IMR-90 (cell line): Measurements from ENCODE around the gene B4GALT5. TPM values are rescaled to one million over a fixed set of nuclear protein-coding genes. Genes with fewer than 3 reads are reported as not detected.

Source experiments
- ATAC-seq: fragments of 200-7000 bp; cut with Tn5 transposase; 2 replicates; pipeline ENCODE4 v1.9.1; 2020; ENCODE audit warnings: low read depth, mild to moderate bottlenecking, moderate library complexity
- BruUV-seq: library from RNA; stranded (reverse); fragments of 400-500 nt; replicated peaks from 2 replicates; lab custom pipeline; 2021; lab: Mats Ljungman, UMichigan
- CTCF ChIA-PET: fragments of 300-600 bp; formaldehyde crosslinking; extraction: SDS; loops from one replicate; lab custom pipeline; 2021; ENCODE audit warnings: antibody characterized with exemption; lab: Yijun Ruan, JAX
- POLR2A ChIA-PET: fragments of 300-600 bp; sonication (Branson Sonifier 250); formaldehyde crosslinking; loops from one replicate; lab custom pipeline; 2022; ENCODE audit warnings: antibody characterized with exemption; ENCODE audit not compliant: unreplicated experiment; lab: Charles Lee
- DNase-seq: peaks from one replicate; pipeline ENCODE4 v3.0.0; 2013
- H2AFZ ChIP-seq: replicated peaks from 2 replicates; pipeline ENCODE3; 2013; ENCODE audit warnings: low read length, mild to moderate bottlenecking; ENCODE audit not compliant: poor library complexity
- H2AK5ac ChIP-seq: 2 replicates; pipeline ENCODE4 v1.6.1; 2013; ENCODE audit warnings: low read depth, low read length, inconsistent platforms
- H2AK9ac ChIP-seq: replicated peaks from 2 replicates; pipeline ENCODE3; 2013; ENCODE audit warnings: mild to moderate bottlenecking, low read depth, low read length, moderate library complexity; ENCODE audit not compliant: poor library complexity
- H2BK120ac ChIP-seq: 2 replicates; pipeline ENCODE4 v1.6.1; 2013; ENCODE audit warnings: low read depth, low read length, inconsistent platforms
- H2BK15ac ChIP-seq: 3 replicates; pipeline ENCODE4 v1.6.1; 2013; ENCODE audit warnings: low read depth, low read length, inconsistent platforms
- H2BK20ac ChIP-seq: 2 replicates; pipeline ENCODE4 v1.6.1; 2013; ENCODE audit warnings: low read depth, mild to moderate bottlenecking, inconsistent platforms, low read length, moderate library complexity
- H2BK5ac ChIP-seq: 2 replicates; pipeline ENCODE4 v1.6.1; 2013; ENCODE audit warnings: mild to moderate bottlenecking, low read depth, low read length, inconsistent platforms; ENCODE audit not compliant: poor library complexity, severe bottlenecking
- H3K14ac ChIP-seq: replicated peaks from 2 replicates; pipeline ENCODE4 v1.6.1; 2013; ENCODE audit warnings: low read depth, low read length, inconsistent platforms
- H3K18ac ChIP-seq: 2 replicates; pipeline ENCODE4 v1.6.1; 2013; ENCODE audit warnings: low read depth, low read length, control low read depth
- H3K23ac ChIP-seq: 2 replicates; pipeline ENCODE4 v1.6.1; 2013; ENCODE audit warnings: low read depth, low read length, inconsistent platforms
- H3K27ac ChIP-seq: 2 replicates; pipeline ENCODE4 v1.5.1; 2013; ENCODE audit warnings: mild to moderate bottlenecking, control low read depth, low read length; ENCODE audit not compliant: insufficient read depth
- H3K27me3 ChIP-seq: 2 replicates; pipeline ENCODE4 v1.6.1; 2013; ENCODE audit warnings: low read length; ENCODE audit not compliant: control insufficient read depth, insufficient read depth
- H3K36me3 ChIP-seq: 2 replicates; pipeline ENCODE4 v1.6.1; 2013; ENCODE audit warnings: low read length, mixed read lengths; ENCODE audit not compliant: control insufficient read depth, insufficient read depth
- H3K4ac ChIP-seq: 2 replicates; pipeline ENCODE4 v1.6.1; 2013; ENCODE audit warnings: low read depth, low read length, inconsistent platforms
- H3K4me1 ChIP-seq: 2 replicates; pipeline ENCODE4 v1.6.1; 2013; ENCODE audit warnings: low read length, mixed read lengths; ENCODE audit not compliant: control insufficient read depth, insufficient read depth
- H3K4me2 ChIP-seq: 2 replicates; pipeline ENCODE4 v1.6.1; 2013; ENCODE audit warnings: low read depth, mild to moderate bottlenecking, control low read depth, low read length, moderate library complexity
- H3K4me3 ChIP-seq: 2 replicates; pipeline ENCODE4 v1.5.1; 2013; ENCODE audit warnings: low read depth, mild to moderate bottlenecking, control low read depth, low read length, moderate library complexity; ENCODE audit not compliant: insufficient read depth
- H3K56ac ChIP-seq: 2 replicates; pipeline ENCODE4 v1.6.1; 2013; ENCODE audit warnings: low read length, inconsistent platforms; ENCODE audit not compliant: insufficient read depth; ENCODE audit errors: extremely low read depth
- H3K79me1 ChIP-seq, 2 experiments: 2 replicates each; pipeline ENCODE4 v1.6.1; 2013; ENCODE audit warnings: low read length in 2 of 2, inconsistent platforms in 1 of 2, low read depth in 1 of 2
- H3K9ac ChIP-seq: 2 replicates; pipeline ENCODE4 v1.6.1; 2013; ENCODE audit warnings: low read depth, low read length, control low read depth
- H3K9me1 ChIP-seq: 2 replicates; pipeline ENCODE4 v1.6.1; 2013; ENCODE audit warnings: low read length, inconsistent platforms; ENCODE audit not compliant: insufficient read depth
- H3K9me3 ChIP-seq: 2 replicates; pipeline ENCODE4 v1.6.1; 2013; ENCODE audit warnings: low read length; ENCODE audit not compliant: control insufficient read depth, insufficient read depth
- H4K20me1 ChIP-seq: 2 replicates; pipeline ENCODE4 v1.6.1; 2013; ENCODE audit warnings: low read length, inconsistent platforms; ENCODE audit not compliant: insufficient read depth
- H4K5ac ChIP-seq: 2 replicates; pipeline ENCODE4 v1.6.1; 2013; ENCODE audit warnings: mild to moderate bottlenecking, low read depth, low read length, control low read depth
- H4K8ac ChIP-seq, 2 experiments: 2 replicates each; pipeline ENCODE4 v1.6.1; 2013; ENCODE audit warnings: low read depth in 2 of 2, low read length in 2 of 2, control low read depth in 1 of 2, inconsistent platforms in 1 of 2
- H4K91ac ChIP-seq: 2 replicates; pipeline ENCODE4 v1.6.1; 2013; ENCODE audit warnings: low read depth, low read length, inconsistent platforms; ENCODE audit not compliant: insufficient read depth
- BHLHE40 ChIP-seq: fragments of 150-350 bp; IDR thresholded peaks from 2 replicates; pipeline ENCODE4 v1.6.1; 2016; ENCODE audit warnings: mild to moderate bottlenecking, low read depth, low read length
- CEBPB ChIP-seq: IDR thresholded peaks from 2 replicates; pipeline ENCODE4 v1.6.1; 2012; ENCODE audit warnings: low read depth, low read length, improper control_type of control experiment
- CHD1 ChIP-seq: IDR thresholded peaks from 2 replicates; pipeline ENCODE4 v1.6.1; 2012; ENCODE audit warnings: low read depth, low read length, improper control_type of control experiment
- FOS ChIP-seq: fragments of 150-350 bp; IDR thresholded peaks from 2 replicates; pipeline ENCODE4 v1.6.1; 2016; ENCODE audit warnings: low read depth, low read length
- MAFK ChIP-seq: IDR thresholded peaks from 2 replicates; pipeline ENCODE4 v1.6.1; 2012; ENCODE audit warnings: low read depth, low read length, improper control_type of control experiment
- MAZ ChIP-seq: IDR thresholded peaks from 2 replicates; pipeline ENCODE4 v1.6.1; 2012; ENCODE audit warnings: low read depth, mild to moderate bottlenecking, low read length, improper control_type of control experiment, moderate library complexity, borderline replicate concordance
- MXI1 ChIP-seq: IDR thresholded peaks from 2 replicates; pipeline ENCODE4 v1.6.1; 2012; ENCODE audit warnings: low read depth, mild to moderate bottlenecking, low read length, moderate library complexity, borderline replicate concordance
- NFE2L2 ChIP-seq: fragments of 150-350 bp; IDR thresholded peaks from 2 replicates; pipeline ENCODE4 v1.6.1; 2016; ENCODE audit warnings: low read depth, mild to moderate bottlenecking, low read length
- POLR2A ChIP-seq: IDR thresholded peaks from 2 replicates; pipeline ENCODE4 v1.6.1; 2012; ENCODE audit warnings: mild to moderate bottlenecking, low read depth, low read length
- RAD21 ChIP-seq: IDR thresholded peaks from 2 replicates; pipeline ENCODE4 v1.6.1; 2012; ENCODE audit warnings: low read length, improper control_type of control experiment
- RCOR1 ChIP-seq: IDR thresholded peaks from 2 replicates; pipeline ENCODE4 v1.6.1; 2012; ENCODE audit warnings: mild to moderate bottlenecking, low read length, improper control_type of control experiment; ENCODE audit not compliant: insufficient replicate concordance
- RFX5 ChIP-seq: IDR thresholded peaks from 2 replicates; pipeline ENCODE4 v1.8.0; 2012; ENCODE audit warnings: low read depth, mild to moderate bottlenecking, low read length, moderate library complexity
- SMC3 ChIP-seq: fragments of 150-350 bp; IDR thresholded peaks from 2 replicates; pipeline ENCODE4 v1.6.1; 2016; ENCODE audit warnings: low read depth, mild to moderate bottlenecking, antibody characterized with exemption, low read length, moderate library complexity
- WGBS, 2 experiments: methylation state at CpG; one replicate each; pipeline versions ENCODE4 v1.1.5 to v1.1.7; 2013; ENCODE audit warnings: missing lambda C conversion rate in 2 of 2; ENCODE audit not compliant: insufficient read length in 1 of 2; ENCODE audit errors: extremely low coverage in 2 of 2; 5-methylcytosine and 5-hydroxymethylcytosine counted together
- dilution Hi-C: fragments of 300-500 bp; cut with HindIII; formaldehyde crosslinking; loops from one replicate; pipeline ENCODE4 v1.14.3; 2018; ENCODE audit warnings: low sequenced_read_pairs; ENCODE audit not compliant: unreplicated experiment
- in situ Hi-C: fragments of 300-500 bp; cut with MboI; formaldehyde crosslinking; loops from 3 replicates; pipeline ENCODE4 v1.14.3; 2019; ENCODE audit warnings: low sequenced_read_pairs, inconsistent platforms, mixed read lengths
- intact Hi-C: fragments of 100-400 bp; cut with micrococcal nuclease; formaldehyde crosslinking; loops from 2 replicates; pipeline ENCODE4 v1.10.0; 2022
- polyA plus RNA-seq, 3 experiments: library from polyadenylated mRNA; depleted of rRNA; stranded (reverse); fragments of >200 nt; gene quantifications; 2 replicates each; pipeline ENCODE4 v1.2.3, GENCODE V29; 2012; ENCODE audit warnings: low replicate concordance in 1 of 3
- total RNA-seq: library from RNA; depleted of rRNA; stranded (reverse); fragments of >200 nt; gene quantifications from 2 replicates; pipeline ENCODE4 v1.2.3, GENCODE V29; 2012
- TF ChIP-seq, protein P1 (sequence below): fragments of 150-350 bp; IDR thresholded peaks from 2 replicates; pipeline ENCODE4 v1.6.1; 2016; ENCODE audit warnings: low read depth, mild to moderate bottlenecking, low read length, moderate library complexity, borderline replicate concordance
- TF ChIP-seq, protein P2 (sequence below): conservative IDR thresholded peaks from 2 replicates; pipeline ENCODE4 v1.5.1; 2012; ENCODE audit warnings: mild to moderate bottlenecking, low read depth, low read length, improper control_type of control experiment
- TF ChIP-seq, protein P3 (sequence below): fragments of 150-350 bp; IDR thresholded peaks from 2 replicates; pipeline ENCODE4 v1.6.1; 2017; ENCODE audit warnings: mild to moderate bottlenecking, antibody characterized with exemption, low read length, low read depth

Gene B4GALT5
- total and polyA plus RNA-seq, 2 of the 4 experiments (the other 2 are of a cell fraction): 11.3 to 20.4 TPM

DNA sequence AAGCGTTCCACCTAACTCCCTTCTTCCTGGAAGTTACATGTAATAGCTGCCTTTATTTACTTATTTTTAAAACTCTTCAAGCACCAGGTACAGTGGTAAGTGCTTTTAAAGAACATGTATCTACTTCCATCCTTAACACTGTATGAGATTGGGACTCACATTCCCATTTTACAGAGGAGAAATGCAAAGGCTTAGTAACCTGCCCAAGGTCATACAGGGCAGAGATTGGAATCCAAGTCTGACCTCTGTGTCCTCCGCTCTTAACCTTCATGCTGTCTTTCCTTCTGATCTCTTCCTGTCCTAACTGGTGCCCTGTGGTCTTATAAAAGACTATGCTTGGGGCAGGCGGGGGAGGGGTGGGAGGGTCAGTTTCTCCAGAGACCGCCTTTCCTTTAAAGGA lies 1.6 kb downstream of the B4GALT5 start:
- BruUV-seq: no TSS peak

More for the DNA sequence above, 1.6 kb downstream of the B4GALT5 start:
- no peak for DNase-seq
- no peak overlapping the region for H2BK120ac ChIP-seq
- no peak overlapping the region for H2BK20ac ChIP-seq
- H4K20me1 ChIP-seq: peaks cover 49% of the 10 kb centered on the region
- no peak for ATAC-seq
- H2AK9ac ChIP-seq: no peak overlapping the region
- peaks cover 12 to 51% of the 10 kb centered on the region in 2 experiments; a peak in 3 of 4 replicates for H3K79me1 ChIP-seq
- H2AFZ ChIP-seq: no peak overlapping the region
- no peaks in the 10 kb centered on the region for H3K36me3 ChIP-seq
- in situ Hi-C loops: no loop called here
- H3K23ac ChIP-seq: peak overlapping the region; percentile 92; the same call in 1 of the 2 replicates
- no peaks in the 10 kb centered on the region for H3K9me1 ChIP-seq
- H3K27ac ChIP-seq: peak overlapping the region; percentile 43; the same call in 1 of the 2 replicates
- H3K4me2 ChIP-seq: peak overlapping the region; percentile 98
- no CpG with 5 or more reads among the region's 4 CpGs for WGBS, 2 experiments
- no peak for TF ChIP-seq FOS
- TF ChIP-seq, protein P1, sequence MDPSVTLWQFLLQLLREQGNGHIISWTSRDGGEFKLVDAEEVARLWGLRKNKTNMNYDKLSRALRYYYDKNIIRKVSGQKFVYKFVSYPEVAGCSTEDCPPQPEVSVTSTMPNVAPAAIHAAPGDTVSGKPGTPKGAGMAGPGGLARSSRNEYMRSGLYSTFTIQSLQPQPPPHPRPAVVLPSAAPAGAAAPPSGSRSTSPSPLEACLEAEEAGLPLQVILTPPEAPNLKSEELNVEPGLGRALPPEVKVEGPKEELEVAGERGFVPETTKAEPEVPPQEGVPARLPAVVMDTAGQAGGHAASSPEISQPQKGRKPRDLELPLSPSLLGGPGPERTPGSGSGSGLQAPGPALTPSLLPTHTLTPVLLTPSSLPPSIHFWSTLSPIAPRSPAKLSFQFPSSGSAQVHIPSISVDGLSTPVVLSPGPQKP: no peak
- TF ChIP-seq, protein P2, sequence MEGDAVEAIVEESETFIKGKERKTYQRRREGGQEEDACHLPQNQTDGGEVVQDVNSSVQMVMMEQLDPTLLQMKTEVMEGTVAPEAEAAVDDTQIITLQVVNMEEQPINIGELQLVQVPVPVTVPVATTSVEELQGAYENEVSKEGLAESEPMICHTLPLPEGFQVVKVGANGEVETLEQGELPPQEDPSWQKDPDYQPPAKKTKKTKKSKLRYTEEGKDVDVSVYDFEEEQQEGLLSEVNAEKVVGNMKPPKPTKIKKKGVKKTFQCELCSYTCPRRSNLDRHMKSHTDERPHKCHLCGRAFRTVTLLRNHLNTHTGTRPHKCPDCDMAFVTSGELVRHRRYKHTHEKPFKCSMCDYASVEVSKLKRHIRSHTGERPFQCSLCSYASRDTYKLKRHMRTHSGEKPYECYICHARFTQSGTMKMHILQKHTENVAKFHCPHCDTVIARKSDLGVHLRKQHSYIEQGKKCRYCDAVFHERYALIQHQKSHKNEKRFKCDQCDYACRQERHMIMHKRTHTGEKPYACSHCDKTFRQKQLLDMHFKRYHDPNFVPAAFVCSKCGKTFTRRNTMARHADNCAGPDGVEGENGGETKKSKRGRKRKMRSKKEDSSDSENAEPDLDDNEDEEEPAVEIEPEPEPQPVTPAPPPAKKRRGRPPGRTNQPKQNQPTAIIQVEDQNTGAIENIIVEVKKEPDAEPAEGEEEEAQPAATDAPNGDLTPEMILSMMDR: no peak
- no peak for TF ChIP-seq SMC3
- no peak for TF ChIP-seq BHLHE40
- TF ChIP-seq RFX5: no peak
- no peak for TF ChIP-seq POLR2A
- no peak for TF ChIP-seq MAZ
- no peak for TF ChIP-seq NFE2L2
- TF ChIP-seq, protein P3, sequence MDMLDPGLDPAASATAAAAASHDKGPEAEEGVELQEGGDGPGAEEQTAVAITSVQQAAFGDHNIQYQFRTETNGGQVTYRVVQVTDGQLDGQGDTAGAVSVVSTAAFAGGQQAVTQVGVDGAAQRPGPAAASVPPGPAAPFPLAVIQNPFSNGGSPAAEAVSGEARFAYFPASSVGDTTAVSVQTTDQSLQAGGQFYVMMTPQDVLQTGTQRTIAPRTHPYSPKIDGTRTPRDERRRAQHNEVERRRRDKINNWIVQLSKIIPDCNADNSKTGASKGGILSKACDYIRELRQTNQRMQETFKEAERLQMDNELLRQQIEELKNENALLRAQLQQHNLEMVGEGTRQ: no peak
- TF ChIP-seq RAD21: no peak
- no peak for TF ChIP-seq CHD1
- TF ChIP-seq MAFK: no peak
- no peak for TF ChIP-seq RCOR1
- TF ChIP-seq CEBPB: no peak
- no peak for TF ChIP-seq MXI1
- H3K9me3 ChIP-seq: no peaks in the 10 kb centered on the region
- ChIA-PET CTCF (no interaction called here), POLR2A (no interaction called here)
- no peak overlapping the region for H2BK5ac ChIP-seq
- peak overlapping the region; percentile 97 for H3K9ac ChIP-seq
- no peak overlapping the region for H4K91ac ChIP-seq
- H4K5ac ChIP-seq: no peak overlapping the region
- intact Hi-C loops: loop anchor here (5.0 kb wide), 1 partner anchor 100 kb away; the partner anchor contains the start of gene SLC9A8
- peaks cover 4% of the 10 kb centered on the region for H3K4me1 ChIP-seq
- no peaks in the 10 kb centered on the region for H3K27me3 ChIP-seq
- H4K8ac ChIP-seq: no peak overlapping the region
- no peak overlapping the region for H3K18ac ChIP-seq
- no peak overlapping the region for H3K56ac ChIP-seq
- H2AK5ac ChIP-seq: no peak overlapping the region
- no peak overlapping the region for H2BK15ac ChIP-seq
- H3K4ac ChIP-seq: peak overlapping the region; percentile 24; the same call in 1 of the 2 replicates
- H3K14ac ChIP-seq: peak overlapping the region; percentile 53; the same call in 1 of the 2 replicates
- H3K4me3 ChIP-seq: peak overlapping the region; percentile 100
- dilution Hi-C loops: no loop called here
